CD14-positive monocyte (primary cell): Measurements from ENCODE around the gene PPP4R3A. TPM values are rescaled to one million over a fixed set of nuclear protein-coding genes. Genes with fewer than 3 reads are reported as not detected.
"Not testable (repeated sequence)": the region's sequence is repeated elsewhere in the genome, so short reads cannot be mapped to it uniquely, and the experiment has no call there.

ENCODE experiments used
- DNase-seq, 3 donors: peaks; one replicate each; pipeline ENCODE4 v3.0.0-alpha.2; 2011 to 2022
- H2AFZ ChIP-seq: 2 replicates; pipeline ENCODE4 v1.6.0; 2012; ENCODE audit warnings: mild to moderate bottlenecking, low read depth, low read length, inconsistent platforms; ENCODE audit not compliant: insufficient read depth, poor library complexity, severe bottlenecking
- H3K27ac ChIP-seq, 2 donors: 1 replicate in 1 of 2; 2 replicates in 1 of 2; pipeline ENCODE4 v1.5.1; 2012 to 2013; ENCODE audit warnings: low read length in 2 of 2, control low read depth in 1 of 2, inconsistent platforms in 1 of 2, low read depth in 1 of 2, mild to moderate bottlenecking in 1 of 2
- H3K27me3 ChIP-seq, 2 donors: one replicate each; pipeline versions ENCODE4 v1.6.0 to v1.6.1; 2011 to 2013; ENCODE audit warnings: low read length in 2 of 2; ENCODE audit not compliant: control insufficient read depth in 2 of 2, insufficient read depth in 2 of 2
- H3K36me3 ChIP-seq, 2 donors: replicated peaks in 1 of 2; 1 replicate in 1 of 2; 2 replicates in 1 of 2; pipeline versions ENCODE4 v1.5.1 to v1.6.1; 2012 to 2013; ENCODE audit warnings: low read length in 2 of 2, control low read depth in 1 of 2, inconsistent platforms in 1 of 2, mild to moderate bottlenecking in 1 of 2; ENCODE audit not compliant: insufficient read depth in 2 of 2, control insufficient read depth in 1 of 2
- H3K4me1 ChIP-seq, 2 donors: 1 replicate in 1 of 2; 2 replicates in 1 of 2; pipeline versions ENCODE4 v1.5.1 to v1.6.1; 2012 to 2013; ENCODE audit warnings: low read length in 2 of 2, control low read depth in 1 of 2, inconsistent platforms in 1 of 2, mild to moderate bottlenecking in 1 of 2, moderate library complexity in 1 of 2; ENCODE audit not compliant: insufficient read depth in 2 of 2, control insufficient read depth in 1 of 2
- H3K4me2 ChIP-seq: replicated peaks from 2 replicates; pipeline ENCODE3; 2012; ENCODE audit warnings: low read length, moderate library complexity, mild to moderate bottlenecking; ENCODE audit not compliant: poor library complexity, severe bottlenecking; ENCODE audit errors: extremely low read depth
- H3K4me3 ChIP-seq, 3 experiments: fragments of 200-600 bp in 1 of 3; sonication (generic) in 1 of 3; replicated peaks in 1 of 3; 1 replicate in 2 of 3; 2 replicates in 1 of 3; pipeline ENCODE4 v1.5.1; 2011 to 2013; ENCODE audit warnings: low read length in 3 of 3, mild to moderate bottlenecking in 3 of 3, control low read depth in 2 of 3, low read depth in 2 of 3, inconsistent platforms in 1 of 3, moderate library complexity in 1 of 3
- H3K79me2 ChIP-seq: 2 replicates; pipeline ENCODE4 v1.6.0; 2012; ENCODE audit warnings: mild to moderate bottlenecking, control low read depth, inconsistent platforms, low read length, moderate library complexity; ENCODE audit not compliant: insufficient read depth
- H3K9ac ChIP-seq: 2 replicates; pipeline ENCODE4 v1.6.0; 2017; ENCODE audit warnings: low read length, mild to moderate bottlenecking; ENCODE audit not compliant: insufficient read depth, poor library complexity, severe bottlenecking
- H3K9me3 ChIP-seq, 2 donors: replicated peaks in 1 of 2; 1 replicate in 1 of 2; 2 replicates in 1 of 2; pipeline versions ENCODE4 v1.5.1 to v1.6.1; 2012 to 2013; ENCODE audit warnings: low read length in 2 of 2, control low read depth in 1 of 2; ENCODE audit not compliant: control insufficient read depth in 1 of 2, insufficient read depth in 1 of 2
- H4K20me1 ChIP-seq: 2 replicates; pipeline ENCODE4 v1.6.0; 2012; ENCODE audit warnings: mild to moderate bottlenecking, low read length, control low read depth, moderate library complexity; ENCODE audit not compliant: insufficient read depth
- H3K27ac Mint-ChIP-seq, 7 donors: one replicate each; pipeline ENCODE4 v1.8.0; 2020; ENCODE audit warnings: mild to moderate bottlenecking in 7 of 7, mixed read lengths in 7 of 7, moderate library complexity in 6 of 7, inconsistent platforms in 2 of 7
- H3K27me3 Mint-ChIP-seq, 3 donors: one replicate each; pipeline ENCODE4 v1.8.0; 2021 to 2022; ENCODE audit warnings: low read depth in 3 of 3, mild to moderate bottlenecking in 3 of 3, mixed read lengths in 3 of 3, moderate library complexity in 3 of 3, inconsistent platforms in 1 of 3
- H3K36me3 Mint-ChIP-seq, 2 donors: one replicate each; pipeline ENCODE4 v1.8.0; 2020; ENCODE audit warnings: mixed read lengths in 2 of 2, inconsistent platforms in 1 of 2, mild to moderate bottlenecking in 1 of 2
- H3K4me1 Mint-ChIP-seq: one replicate; pipeline ENCODE4 v1.8.0; 2020; ENCODE audit warnings: mild to moderate bottlenecking, mixed read lengths
- H3K4me3 Mint-ChIP-seq, 2 donors: one replicate each; pipeline ENCODE4 v1.8.0; 2020; ENCODE audit warnings: mild to moderate bottlenecking in 2 of 2, mixed read lengths in 2 of 2, moderate library complexity in 1 of 2
- H3K9me3 Mint-ChIP-seq, 7 donors: one replicate each; pipeline ENCODE4 v1.8.0; 2020 to 2022; ENCODE audit warnings: mixed read lengths in 7 of 7, mild to moderate bottlenecking in 6 of 7, moderate library complexity in 6 of 7, inconsistent platforms in 2 of 7
- WGBS: methylation state at CpG from one replicate; pipeline ENCODE4 v1.1.5; 2013; ENCODE audit warnings: missing lambda C conversion rate; ENCODE audit not compliant: insufficient coverage; 5-methylcytosine and 5-hydroxymethylcytosine counted together
- intact Hi-C, 2 donors: fragments of 100-400 bp; cut with micrococcal nuclease; formaldehyde crosslinking; loops; one replicate each; pipeline versions ENCODE4 v1.15.0 to v1.15.1; 2023
- polyA plus RNA-seq, 3 donors: library from polyadenylated mRNA; depleted of rRNA in 1 of 3; unstranded in 2 of 3; stranded (reverse) in 1 of 3; fragments of 300-500 nt in 2 of 3; fragments of >200 nt in 1 of 3; fragmentation: Illumina TruSeq in 2 of 3; gene quantifications; 1 replicate in 2 of 3; 2 replicates in 1 of 3; pipeline ENCODE4 v1.2.3, GENCODE V29; 2012 to 2021
- TF ChIP-seq, protein P1 (sequence below): fragments of 200-600 bp; IDR thresholded peaks from one replicate; pipeline ENCODE4 v1.8.0; 2022; ENCODE audit warnings: antibody characterized with exemption, mild to moderate bottlenecking

PPP4R3A gene
- polyA plus RNA-seq, 3 donors = 31.4 to 71.0 (median 41.2) TPM

DNA sequence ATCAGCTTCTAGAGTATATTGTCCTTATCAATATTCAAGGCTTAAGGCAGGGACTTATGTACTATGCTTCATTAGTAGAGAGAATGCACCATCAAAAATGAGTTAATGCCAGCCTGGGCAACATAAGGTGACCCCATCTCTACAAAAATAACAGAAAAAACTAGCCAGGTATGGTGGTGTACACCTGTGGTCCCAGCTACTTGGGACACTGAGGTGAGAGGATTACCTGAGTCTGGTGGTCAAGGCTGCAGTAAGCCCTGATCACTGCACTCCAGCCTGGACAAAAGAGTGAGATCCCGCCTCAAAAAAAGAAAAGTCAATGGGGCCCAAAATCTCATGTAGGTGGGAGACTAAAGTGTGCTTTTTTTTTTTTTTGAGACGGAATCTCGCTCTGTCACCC lies 8.8 kb downstream of the PPP4R3A start:
- no peak overlapping the region for H2AFZ ChIP-seq
- peaks cover 100% of the 10 kb centered on the region for H3K79me2 ChIP-seq
- H3K4me3 ChIP-seq = no peak overlapping the region
- H3K9ac ChIP-seq = no peak overlapping the region
- no peak for DNase-seq
- Mint-ChIP-seq H3K36me3 (peaks cover 20 to 51% of the 10 kb centered on the region in 2 donors), H3K27me3 (no peaks in the 10 kb centered on the region), H3K27ac (peak overlapping the region in 2 of 7 donors; percentile 30 to 70), H3K4me3 (no peak overlapping the region), H3K4me1 (peaks cover 41% of the 10 kb centered on the region), H3K9me3 (no peaks in the 10 kb centered on the region)
- H4K20me1 ChIP-seq = peaks cover 100% of the 10 kb centered on the region
- H3K36me3 ChIP-seq = peaks cover 9 to 52% of the 10 kb centered on the region in 2 donors
- no peaks in the 10 kb centered on the region for H3K27me3 ChIP-seq
- no peak overlapping the region for H3K4me2 ChIP-seq
- intact Hi-C loops = no loop called here
- 100% methylated on average over 1 of the region's 3 CpGs for WGBS
- peak overlapping the region in 1 of 2 donors; percentile 50 for H3K27ac ChIP-seq
- peaks cover 11 to 36% of the 10 kb centered on the region in 2 donors for H3K4me1 ChIP-seq
- TF ChIP-seq, protein P1, sequence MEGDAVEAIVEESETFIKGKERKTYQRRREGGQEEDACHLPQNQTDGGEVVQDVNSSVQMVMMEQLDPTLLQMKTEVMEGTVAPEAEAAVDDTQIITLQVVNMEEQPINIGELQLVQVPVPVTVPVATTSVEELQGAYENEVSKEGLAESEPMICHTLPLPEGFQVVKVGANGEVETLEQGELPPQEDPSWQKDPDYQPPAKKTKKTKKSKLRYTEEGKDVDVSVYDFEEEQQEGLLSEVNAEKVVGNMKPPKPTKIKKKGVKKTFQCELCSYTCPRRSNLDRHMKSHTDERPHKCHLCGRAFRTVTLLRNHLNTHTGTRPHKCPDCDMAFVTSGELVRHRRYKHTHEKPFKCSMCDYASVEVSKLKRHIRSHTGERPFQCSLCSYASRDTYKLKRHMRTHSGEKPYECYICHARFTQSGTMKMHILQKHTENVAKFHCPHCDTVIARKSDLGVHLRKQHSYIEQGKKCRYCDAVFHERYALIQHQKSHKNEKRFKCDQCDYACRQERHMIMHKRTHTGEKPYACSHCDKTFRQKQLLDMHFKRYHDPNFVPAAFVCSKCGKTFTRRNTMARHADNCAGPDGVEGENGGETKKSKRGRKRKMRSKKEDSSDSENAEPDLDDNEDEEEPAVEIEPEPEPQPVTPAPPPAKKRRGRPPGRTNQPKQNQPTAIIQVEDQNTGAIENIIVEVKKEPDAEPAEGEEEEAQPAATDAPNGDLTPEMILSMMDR = no peak
- H3K9me3 ChIP-seq = no peaks in the 10 kb centered on the region

DNA sequence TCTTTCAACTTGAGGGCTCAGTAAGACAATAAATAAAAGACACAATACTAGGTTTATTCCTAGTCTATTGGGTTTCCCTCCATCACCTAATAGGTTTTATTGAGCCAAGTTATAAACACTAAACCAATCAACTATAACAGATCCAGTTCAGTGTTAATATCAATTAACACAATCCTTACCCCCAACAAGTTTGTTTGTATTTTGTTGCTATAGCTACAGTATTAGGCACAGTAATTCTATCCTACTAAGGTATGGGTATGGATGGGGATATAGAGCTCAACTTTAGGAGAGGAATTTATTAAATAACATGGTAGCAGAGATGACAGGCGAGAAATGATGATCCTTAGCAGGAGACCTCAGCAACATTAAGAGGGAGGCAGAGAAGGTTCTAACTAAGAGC lies 13.3 kb downstream of the PPP4R3A start:
- peak overlapping the region; percentile 4 to 92 (median 87) for H3K27ac Mint-ChIP-seq
- H3K4me1 Mint-ChIP-seq = peaks cover 53% of the 10 kb centered on the region
- peak overlapping the region in 1 of 2 donors; percentile 78 for H3K27ac ChIP-seq
- H3K9me3 Mint-ChIP-seq = no peaks in the 10 kb centered on the region
- H2AFZ ChIP-seq = no peak overlapping the region
- intact Hi-C loops = loop anchor here in 1 of 2 donors (10.0 kb wide), 1 partner anchor 172 kb away; no protein-coding TSS in a partner anchor
- H4K20me1 ChIP-seq = peaks cover 99% of the 10 kb centered on the region
- H3K4me2 ChIP-seq = peak overlapping the region; percentile 16
- H3K36me3 ChIP-seq = peaks cover 0 to 16% of the 10 kb centered on the region in 2 donors
- H3K9me3 ChIP-seq = no peaks in the 10 kb centered on the region
- TF ChIP-seq, protein P1 = no peak
- H3K79me2 ChIP-seq = peaks cover 100% of the 10 kb centered on the region
- peaks cover 44 to 56% of the 10 kb centered on the region in 2 donors for H3K4me1 ChIP-seq
- no peaks in the 10 kb centered on the region for H3K27me3 ChIP-seq
- no peak overlapping the region for H3K9ac ChIP-seq
- H3K36me3 Mint-ChIP-seq = peaks cover 11 to 25% of the 10 kb centered on the region in 2 donors
- no peaks in the 10 kb centered on the region for H3K27me3 Mint-ChIP-seq
- H3K4me3 Mint-ChIP-seq = no peak overlapping the region
- no CpG with 5 or more reads among the region's 1 CpG for WGBS
- H3K4me3 ChIP-seq = peak overlapping the region in 1 of 3 experiments; percentile 53
- no peak for DNase-seq

DNA sequence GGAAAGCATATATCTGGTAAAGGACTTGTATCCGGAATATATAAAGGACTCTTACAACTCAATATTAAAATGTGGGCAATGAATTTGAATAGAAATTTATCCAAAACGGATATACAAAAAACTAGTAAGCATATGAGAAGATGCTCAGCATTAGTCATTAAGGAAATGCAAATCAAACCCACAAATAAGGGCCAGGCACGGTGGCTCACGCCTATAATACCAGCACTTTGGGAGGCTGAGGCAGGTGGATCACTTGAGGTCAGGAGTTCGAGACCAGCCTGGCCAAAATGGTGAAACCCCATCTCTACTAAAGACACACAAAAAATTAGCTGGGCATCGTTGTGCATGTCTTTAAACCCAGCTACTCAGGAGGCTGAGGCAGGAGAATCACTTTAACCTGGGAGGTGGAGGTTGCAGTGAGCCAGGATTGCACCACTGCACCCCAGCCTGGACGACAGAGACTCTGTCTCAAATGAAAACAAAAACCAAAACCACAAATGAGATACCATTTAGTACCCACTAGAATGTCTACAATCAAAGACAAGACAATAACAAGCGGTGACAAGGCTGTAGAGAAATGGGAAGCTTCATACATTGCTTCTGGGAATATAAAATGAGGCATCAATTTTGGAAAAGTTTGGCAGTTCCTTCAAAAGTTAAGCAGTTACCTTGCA lies 15.6 kb downstream of the PPP4R3A start:
- Histone ChIP-seq H3K4me3 (peak overlapping the region in 1 of 3 experiments; percentile 37), H3K36me3 (peaks cover 8 to 11% of the 10 kb centered on the region in 2 donors), H3K4me2 (peak overlapping the region; percentile 48), H4K20me1 (peaks cover 99% of the 10 kb centered on the region), H3K79me2 (peaks cover 100% of the 10 kb centered on the region), H3K27ac (peak overlapping the region; percentile 53 to 78), H3K4me1 (peaks cover 44 to 56% of the 10 kb centered on the region in 2 donors)
- H3K27me3 Mint-ChIP-seq, H3K9me3 Mint-ChIP-seq, H3K9me3 ChIP-seq, H2AFZ ChIP-seq, H3K9ac ChIP-seq, H3K27me3 ChIP-seq: not testable (repeated sequence)
- H3K4me1 Mint-ChIP-seq = peaks cover 51% of the 10 kb centered on the region
- H3K36me3 Mint-ChIP-seq = peaks cover 13 to 22% of the 10 kb centered on the region in 2 donors
- no CpG with 5 or more reads among the region's 8 CpGs for WGBS
- peak overlapping the region in 1 of 2 donors; percentile 30 for H3K4me3 Mint-ChIP-seq
- peak overlapping the region; percentile 86 to 92 (median 87) for H3K27ac Mint-ChIP-seq
- DNase-seq = peak in 2 of 3 donors; percentile 14 to 38
- intact Hi-C loops = loop anchor here in 1 of 2 donors (10.0 kb wide), 1 partner anchor 170 kb away; no protein-coding TSS in a partner anchor
